Activated T-cell treated with anti-CD3 and anti-CD28 coated beads for 1 hour (primary cell): Measurements from ENCODE around the gene DYTN.

ENCODE experiments used
- DNase-seq: peaks from one replicate; pipeline ENCODE4 v3.0.0-alpha.2; 2020; ENCODE audit warnings: low read depth

DYTN gene

GRCh38 chr2:206614811-206615210 lies 103.4 kb downstream of the DYTN start:
- DNase-seq, result no peak

GRCh38 chr2:206611736-206612135 lies 106.5 kb downstream of the DYTN start:
- no peak for DNase-seq

- DNase-seq, result no peak
Measured at GRCh38 chr2:206611191-206611590, 107.0 kb downstream of the DYTN start.

GRCh38 chr2:206610451-206610850 lies 107.7 kb downstream of the DYTN start:
- DNase-seq, result no peak

DNA sequence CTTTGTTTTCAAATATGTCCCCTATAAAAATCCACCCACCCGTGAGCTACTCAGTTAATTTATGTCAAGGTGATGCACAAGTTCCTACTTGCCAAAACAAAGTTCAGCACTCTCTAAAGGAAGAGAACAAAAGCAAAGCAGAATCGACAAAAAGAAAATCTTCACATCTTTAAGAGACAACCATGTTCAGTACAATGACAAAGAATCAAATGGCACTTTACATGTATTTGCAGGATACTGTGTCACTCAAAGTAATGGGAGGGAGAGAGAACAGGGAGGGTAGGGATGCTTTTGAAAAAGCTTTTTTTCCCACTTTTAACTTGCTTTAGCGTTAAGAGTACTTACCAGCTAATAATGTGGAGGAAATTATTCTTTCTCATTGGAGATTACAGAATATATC lies 115.0 kb downstream of the DYTN start:
- DNase-seq, result no peak
